NT2/D1 (cell line): ENCODE results near the gene BUD23.

ENCODE experiments used
- SUZ12 ChIP-seq: IDR thresholded peaks from 2 replicates; pipeline ENCODE4 v1.6.1; 2011; ENCODE audit not compliant: insufficient read length, insufficient read depth; ENCODE audit errors: extremely low read depth
- YY1 ChIP-seq: IDR thresholded peaks from 2 replicates; pipeline ENCODE4 v1.6.1; 2011; ENCODE audit not compliant: insufficient read length, insufficient read depth
- ZNF274 ChIP-seq: IDR thresholded peaks from 2 replicates; pipeline ENCODE4 v1.6.1; 2011; ENCODE audit warnings: mild to moderate bottlenecking, low read depth, low read length

DNA sequence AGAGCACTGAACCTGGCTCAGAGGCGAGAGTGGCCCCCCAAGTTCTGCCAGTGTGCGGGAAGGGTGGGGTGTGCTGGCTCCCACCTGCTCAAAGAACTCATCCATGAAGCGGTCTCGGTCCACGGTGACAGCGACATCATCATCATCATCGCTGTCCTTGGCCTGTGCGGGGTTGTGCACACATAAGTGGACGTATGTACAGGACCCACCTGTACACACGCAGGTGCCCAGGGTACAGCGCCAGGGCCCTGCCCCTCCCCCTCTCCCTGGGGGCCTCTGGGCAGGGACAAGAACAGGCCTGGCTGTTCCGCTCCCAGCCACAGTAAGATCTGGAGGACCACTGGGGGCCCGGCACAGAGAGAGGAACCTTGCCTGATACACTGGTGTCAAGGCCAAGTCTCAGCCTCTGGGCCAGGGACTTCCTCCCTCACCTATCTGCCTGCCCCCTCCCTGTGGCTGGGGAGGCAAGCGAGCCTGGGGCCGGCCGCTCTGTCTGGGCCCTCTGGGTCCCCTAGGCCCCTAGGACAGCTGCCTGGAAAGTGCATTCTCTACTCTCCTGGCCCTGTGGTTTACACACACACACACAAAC, 25.7 kb downstream of the BUD23 start:
- TF ChIP-seq SUZ12 (no peak), ZNF274 (no peak), YY1 (no peak)
